ENCODE data around the gene CHTF8.

Gene CHTF8

DNA sequence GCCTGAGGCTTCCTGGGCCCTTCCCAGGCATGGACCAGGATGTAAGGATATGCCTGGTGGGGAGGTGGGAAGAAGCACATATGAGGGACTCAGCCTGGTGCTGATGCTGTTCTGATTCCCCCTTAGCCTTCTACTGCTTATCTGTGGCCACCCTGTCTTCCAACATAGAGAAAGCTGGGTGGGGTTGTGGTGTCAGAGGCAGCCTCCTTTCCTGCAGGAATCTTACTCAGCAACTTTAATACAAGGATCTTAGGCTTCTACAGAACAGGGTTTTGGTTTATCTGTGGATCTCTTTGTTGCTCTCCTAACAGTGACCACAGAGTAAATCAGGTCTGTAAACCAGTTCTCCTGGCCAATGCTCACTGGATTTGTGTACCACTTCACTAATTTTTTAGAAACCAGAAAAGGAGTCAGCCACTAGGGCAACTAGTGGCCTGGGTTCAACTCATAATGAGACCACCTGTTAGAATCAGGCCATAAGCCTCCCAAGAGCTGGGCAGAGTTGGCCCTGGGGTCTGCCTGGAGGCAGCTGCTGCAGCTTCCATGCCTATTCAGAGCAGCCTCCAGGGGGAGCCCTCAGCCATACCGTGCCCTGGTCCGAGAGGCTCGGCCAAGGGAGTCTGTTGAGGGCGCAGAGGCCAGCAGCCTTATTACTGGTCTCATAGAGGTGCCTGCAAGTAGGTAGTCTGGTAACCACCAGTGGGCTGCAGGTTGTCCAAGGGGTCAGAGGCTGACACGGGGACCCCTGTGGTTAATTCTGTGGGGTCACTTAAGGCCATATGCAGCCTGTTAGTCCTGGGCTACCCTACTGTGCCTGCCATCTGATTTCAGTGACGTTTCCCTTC, 19.9 kb downstream of the CHTF8 start:
- Histone ChIP-seq H3K4me3 (ENCODE audit: low read depth, low read length) (no peak overlapping the region), H3K27ac (ENCODE audit: extremely low read depth, low read depth, low read length) (no peak overlapping the region), H3K9me3 (ENCODE audit: control insufficient read depth, insufficient read depth, low read depth, low read length) (no peaks in the 10 kb centered on the region), H3K4me1 (ENCODE audit: control insufficient read depth, insufficient read depth, low read length) (no peaks in the 10 kb centered on the region), H3K36me3 (ENCODE audit: control insufficient read depth in 2 of 2, insufficient read depth in 1 of 2, low read length in 2 of 2) (peaks cover 0 to 53% of the 10 kb centered on the region in 2 experiments; a peak in 1 of 3 replicates)
- TF ChIP-seq, protein P1, sequence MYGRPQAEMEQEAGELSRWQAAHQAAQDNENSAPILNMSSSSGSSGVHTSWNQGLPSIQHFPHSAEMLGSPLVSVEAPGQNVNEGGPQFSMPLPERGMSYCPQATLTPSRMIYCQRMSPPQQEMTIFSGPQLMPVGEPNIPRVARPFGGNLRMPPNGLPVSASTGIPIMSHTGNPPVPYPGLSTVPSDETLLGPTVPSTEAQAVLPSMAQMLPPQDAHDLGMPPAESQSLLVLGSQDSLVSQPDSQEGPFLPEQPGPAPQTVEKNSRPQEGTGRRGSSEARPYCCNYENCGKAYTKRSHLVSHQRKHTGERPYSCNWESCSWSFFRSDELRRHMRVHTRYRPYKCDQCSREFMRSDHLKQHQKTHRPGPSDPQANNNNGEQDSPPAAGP (tag by site-specific recombination; IDR thresholded peaks at IDR 0.05), result no peak
- TF ChIP-seq ZNF585B (tag by site-specific recombination; IDR thresholded peaks at IDR 0.05) (no peak), ZNF354C (tag by site-specific recombination; IDR thresholded peaks at IDR 0.05; ENCODE audit: borderline replicate concordance, low read depth) (no peak), ZNF311 (tag by site-specific recombination; IDR thresholded peaks at IDR 0.05; ENCODE audit: borderline replicate concordance) (no peak), BCL11B (tag by site-specific recombination; IDR thresholded peaks at IDR 0.05; ENCODE audit: low read depth) (no peak), SCRT2 (tag by site-specific recombination; IDR thresholded peaks at IDR 0.05) (peak; percentile 77; the same call in 1 of the 2 replicates), MZF1 (tag by site-specific recombination; IDR thresholded peaks at IDR 0.05; ENCODE audit: borderline replicate concordance) (no peak), ZBTB1 (tag by site-specific recombination; IDR thresholded peaks at IDR 0.05) (no peak), ZNF391 (tag by site-specific recombination; IDR thresholded peaks at IDR 0.05; ENCODE audit: borderline replicate concordance, low read depth) (no peak), ZIC2 (tag by site-specific recombination; IDR thresholded peaks at IDR 0.05) (no peak), ZNF521 (tag by site-specific recombination; IDR thresholded peaks at IDR 0.05) (no peak), ZBTB17 (tag by site-specific recombination; IDR thresholded peaks at IDR 0.05) (peak; percentile 36; the same call in 1 of the 2 replicates), ZNF660 (tag by site-specific recombination; IDR thresholded peaks at IDR 0.05) (0 out of 2 replicates have a peak, but pooled peaks have one; percentile 28), SCRT1 (tag by site-specific recombination; IDR thresholded peaks at IDR 0.05; ENCODE audit: borderline replicate concordance) (peak; percentile 39; the same call in 1 of the 2 replicates)
- TF ChIP-seq, protein P2, sequence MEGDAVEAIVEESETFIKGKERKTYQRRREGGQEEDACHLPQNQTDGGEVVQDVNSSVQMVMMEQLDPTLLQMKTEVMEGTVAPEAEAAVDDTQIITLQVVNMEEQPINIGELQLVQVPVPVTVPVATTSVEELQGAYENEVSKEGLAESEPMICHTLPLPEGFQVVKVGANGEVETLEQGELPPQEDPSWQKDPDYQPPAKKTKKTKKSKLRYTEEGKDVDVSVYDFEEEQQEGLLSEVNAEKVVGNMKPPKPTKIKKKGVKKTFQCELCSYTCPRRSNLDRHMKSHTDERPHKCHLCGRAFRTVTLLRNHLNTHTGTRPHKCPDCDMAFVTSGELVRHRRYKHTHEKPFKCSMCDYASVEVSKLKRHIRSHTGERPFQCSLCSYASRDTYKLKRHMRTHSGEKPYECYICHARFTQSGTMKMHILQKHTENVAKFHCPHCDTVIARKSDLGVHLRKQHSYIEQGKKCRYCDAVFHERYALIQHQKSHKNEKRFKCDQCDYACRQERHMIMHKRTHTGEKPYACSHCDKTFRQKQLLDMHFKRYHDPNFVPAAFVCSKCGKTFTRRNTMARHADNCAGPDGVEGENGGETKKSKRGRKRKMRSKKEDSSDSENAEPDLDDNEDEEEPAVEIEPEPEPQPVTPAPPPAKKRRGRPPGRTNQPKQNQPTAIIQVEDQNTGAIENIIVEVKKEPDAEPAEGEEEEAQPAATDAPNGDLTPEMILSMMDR (tag by site-specific recombination; IDR thresholded peaks at IDR 0.05), result peak; percentile 69
- TF ChIP-seq, protein P3, sequence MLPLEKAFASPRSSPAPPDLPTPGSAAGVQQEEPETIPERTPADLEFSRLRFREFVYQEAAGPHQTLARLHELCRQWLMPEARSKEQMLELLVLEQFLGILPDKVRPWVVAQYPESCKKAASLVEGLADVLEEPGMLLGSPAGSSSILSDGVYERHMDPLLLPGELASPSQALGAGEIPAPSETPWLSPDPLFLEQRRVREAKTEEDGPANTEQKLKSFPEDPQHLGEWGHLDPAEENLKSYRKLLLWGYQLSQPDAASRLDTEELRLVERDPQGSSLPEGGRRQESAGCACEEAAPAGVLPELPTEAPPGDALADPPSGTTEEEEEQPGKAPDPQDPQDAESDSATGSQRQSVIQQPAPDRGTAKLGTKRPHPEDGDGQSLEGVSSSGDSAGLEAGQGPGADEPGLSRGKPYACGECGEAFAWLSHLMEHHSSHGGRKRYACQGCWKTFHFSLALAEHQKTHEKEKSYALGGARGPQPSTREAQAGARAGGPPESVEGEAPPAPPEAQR (tag by site-specific recombination; IDR thresholded peaks at IDR 0.05), result no peak
- ChIA-PET CTCF (interaction anchor here (0.5 to 5.6 kb wide), 28 partner anchors 8 to 582 kb away, joined by 3 to 57 read pairs (median 4); no protein-coding TSS in a partner anchor), POLR2A (interaction anchor here (0.6 kb wide), 2 partner anchors 239 to 340 kb away, joined by 3 to 4 read pairs; no protein-coding TSS in a partner anchor)

DNA sequence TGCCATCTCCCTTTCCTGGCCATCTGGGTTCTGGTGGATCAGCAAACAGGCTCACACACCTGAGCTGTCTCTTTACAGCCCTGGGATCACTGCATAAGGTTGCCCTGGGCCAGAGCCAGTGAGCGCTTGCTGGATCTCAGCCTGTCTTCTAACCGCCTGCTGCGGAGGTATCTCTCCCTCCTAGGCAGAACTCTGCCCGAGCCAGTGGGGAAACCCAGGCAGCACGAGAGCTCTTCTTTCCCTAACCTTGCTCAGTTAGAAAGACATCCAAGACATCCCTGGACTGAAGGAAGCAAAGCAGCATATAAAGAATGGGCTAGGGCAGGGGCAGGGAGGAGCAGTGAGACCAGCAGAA, 20.5 kb downstream of the CHTF8 start:
- TF ChIP-seq ZNF146 (tag by site-specific recombination; IDR thresholded peaks at IDR 0.05) (no peak), ZNF416 (tag by site-specific recombination; IDR thresholded peaks at IDR 0.05) (no peak), TRIM28 (IDR thresholded peaks at IDR 0.05; ENCODE audit: borderline replicate concordance, low read length) (no peak), REPIN1 (tag by site-specific recombination; IDR thresholded peaks at IDR 0.05; ENCODE audit: low read depth) (no peak), KLF1 (tag by site-specific recombination; IDR thresholded peaks at IDR 0.05) (no peak)
- TF ChIP-seq, protein P4, sequence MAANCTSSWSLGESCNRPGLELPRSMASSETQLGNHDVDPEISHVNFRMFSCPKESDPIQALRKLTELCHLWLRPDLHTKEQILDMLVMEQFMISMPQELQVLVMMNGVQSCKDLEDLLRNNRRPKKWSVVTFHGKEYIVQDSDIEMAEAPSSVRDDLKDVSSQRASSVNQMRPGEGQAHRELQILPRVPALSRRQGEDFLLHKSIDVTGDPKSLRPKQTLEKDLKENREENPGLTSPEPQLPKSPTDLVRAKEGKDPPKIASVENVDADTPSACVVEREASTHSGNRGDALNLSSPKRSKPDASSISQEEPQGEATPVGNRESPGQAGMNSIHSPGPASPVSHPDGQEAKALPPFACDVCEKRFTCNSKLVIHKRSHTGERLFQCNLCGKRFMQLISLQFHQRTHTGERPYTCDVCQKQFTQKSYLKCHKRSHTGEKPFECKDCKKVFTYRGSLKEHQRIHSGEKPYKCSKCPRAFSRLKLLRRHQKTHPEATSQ (tag by site-specific recombination; IDR thresholded peaks at IDR 0.05), result no peak
- ChIA-PET CTCF (interaction anchor here (0.7 to 5.6 kb wide), 9 partner anchors 9 to 522 kb away, joined by 3 to 57 read pairs (median 5); no protein-coding TSS in a partner anchor), POLR2A (no interaction called here)
- H3K27ac ChIP-seq (ENCODE audit: extremely low read depth, low read depth, low read length), result no peak overlapping the region
- no peaks in the 10 kb centered on the region for H3K9me3 ChIP-seq (ENCODE audit: control insufficient read depth, insufficient read depth, low read depth, low read length)
- no peak overlapping the region for H3K4me3 ChIP-seq (ENCODE audit: low read depth, low read length)
- no peaks in the 10 kb centered on the region; the same call in 1 of the 2 replicates for H3K4me1 ChIP-seq (ENCODE audit: control insufficient read depth, insufficient read depth, low read length)
- peaks cover 0 to 51% of the 10 kb centered on the region in 2 experiments; a peak in 1 of 3 replicates for H3K36me3 ChIP-seq (ENCODE audit: control insufficient read depth in 2 of 2, insufficient read depth in 1 of 2, low read length in 2 of 2)

All from HEK293 (cell line).